Measurements from ENCODE around the gene KIF15. TPM values are rescaled to one million over a fixed set of nuclear protein-coding genes. Genes with fewer than 3 reads are reported as not detected.

Gene KIF15, protein sequence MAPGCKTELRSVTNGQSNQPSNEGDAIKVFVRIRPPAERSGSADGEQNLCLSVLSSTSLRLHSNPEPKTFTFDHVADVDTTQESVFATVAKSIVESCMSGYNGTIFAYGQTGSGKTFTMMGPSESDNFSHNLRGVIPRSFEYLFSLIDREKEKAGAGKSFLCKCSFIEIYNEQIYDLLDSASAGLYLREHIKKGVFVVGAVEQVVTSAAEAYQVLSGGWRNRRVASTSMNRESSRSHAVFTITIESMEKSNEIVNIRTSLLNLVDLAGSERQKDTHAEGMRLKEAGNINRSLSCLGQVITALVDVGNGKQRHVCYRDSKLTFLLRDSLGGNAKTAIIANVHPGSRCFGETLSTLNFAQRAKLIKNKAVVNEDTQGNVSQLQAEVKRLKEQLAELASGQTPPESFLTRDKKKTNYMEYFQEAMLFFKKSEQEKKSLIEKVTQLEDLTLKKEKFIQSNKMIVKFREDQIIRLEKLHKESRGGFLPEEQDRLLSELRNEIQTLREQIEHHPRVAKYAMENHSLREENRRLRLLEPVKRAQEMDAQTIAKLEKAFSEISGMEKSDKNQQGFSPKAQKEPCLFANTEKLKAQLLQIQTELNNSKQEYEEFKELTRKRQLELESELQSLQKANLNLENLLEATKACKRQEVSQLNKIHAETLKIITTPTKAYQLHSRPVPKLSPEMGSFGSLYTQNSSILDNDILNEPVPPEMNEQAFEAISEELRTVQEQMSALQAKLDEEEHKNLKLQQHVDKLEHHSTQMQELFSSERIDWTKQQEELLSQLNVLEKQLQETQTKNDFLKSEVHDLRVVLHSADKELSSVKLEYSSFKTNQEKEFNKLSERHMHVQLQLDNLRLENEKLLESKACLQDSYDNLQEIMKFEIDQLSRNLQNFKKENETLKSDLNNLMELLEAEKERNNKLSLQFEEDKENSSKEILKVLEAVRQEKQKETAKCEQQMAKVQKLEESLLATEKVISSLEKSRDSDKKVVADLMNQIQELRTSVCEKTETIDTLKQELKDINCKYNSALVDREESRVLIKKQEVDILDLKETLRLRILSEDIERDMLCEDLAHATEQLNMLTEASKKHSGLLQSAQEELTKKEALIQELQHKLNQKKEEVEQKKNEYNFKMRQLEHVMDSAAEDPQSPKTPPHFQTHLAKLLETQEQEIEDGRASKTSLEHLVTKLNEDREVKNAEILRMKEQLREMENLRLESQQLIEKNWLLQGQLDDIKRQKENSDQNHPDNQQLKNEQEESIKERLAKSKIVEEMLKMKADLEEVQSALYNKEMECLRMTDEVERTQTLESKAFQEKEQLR (N-terminal part only)
- under 1 TPM; 0.19 to 0.65 TPM for total RNA-seq
- long read RNA-seq, donor 1, partial matches to known transcripts, result 0 of 2 reads
- long read RNA-seq, donor 1, other reads (novel, unspliced or antisense), result 2 of 2 reads
- long read RNA-seq, donor 2, partial matches to known transcripts, result 0 of 2 reads
- long read RNA-seq, donor 2, other reads (novel, unspliced or antisense), result 2 of 2 reads

DNA sequence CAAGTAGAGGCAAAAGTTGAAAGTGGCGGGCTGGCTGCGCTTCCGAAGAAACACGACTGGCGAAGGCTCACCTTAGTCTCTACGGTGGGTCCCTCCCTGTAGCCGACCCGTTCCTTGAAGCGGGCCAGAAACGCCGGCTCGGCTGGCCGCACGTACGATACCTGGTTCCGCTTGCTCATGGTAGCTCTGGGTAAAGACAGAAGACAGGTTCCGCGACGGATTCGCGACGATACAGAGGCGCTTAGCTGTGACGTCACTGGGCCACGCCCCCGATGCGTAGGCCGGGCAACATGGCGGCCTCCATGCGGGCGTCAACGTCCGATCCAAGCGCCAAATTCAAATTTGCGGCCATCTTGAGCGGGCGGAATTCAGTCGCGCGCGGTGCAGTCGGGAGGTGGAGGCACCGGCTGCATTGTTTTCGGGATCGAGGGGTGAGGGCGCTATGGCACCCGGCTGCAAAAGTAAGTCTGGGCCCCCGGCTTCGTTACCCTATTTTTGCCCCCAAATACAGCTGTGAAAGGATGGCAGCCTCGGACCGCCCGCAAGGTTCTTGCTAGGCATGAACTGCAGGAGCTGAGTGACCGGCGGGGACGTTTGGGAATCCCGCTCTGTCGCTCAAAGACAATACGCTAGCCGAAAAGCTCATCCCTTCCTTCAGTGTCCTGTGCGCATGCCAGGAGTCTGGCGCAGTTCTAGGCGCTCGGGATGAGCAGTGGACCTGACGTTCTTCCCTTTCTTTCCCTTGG is at the start of gene KIF15, which contains the start of gene KIAA1143:
TSS of gene KIF15 (plus strand) at position 371 of the 746 bp plus-strand sequence. CDS start at position 443, 72 bp downstream.
TSS of gene KIAA1143 (minus strand) at position 196 of the 746 bp plus-strand sequence. CDS start at position 179, 17 bp downstream.
- intact Hi-C loops (cut with DNase I), result no loop called here

DNA sequence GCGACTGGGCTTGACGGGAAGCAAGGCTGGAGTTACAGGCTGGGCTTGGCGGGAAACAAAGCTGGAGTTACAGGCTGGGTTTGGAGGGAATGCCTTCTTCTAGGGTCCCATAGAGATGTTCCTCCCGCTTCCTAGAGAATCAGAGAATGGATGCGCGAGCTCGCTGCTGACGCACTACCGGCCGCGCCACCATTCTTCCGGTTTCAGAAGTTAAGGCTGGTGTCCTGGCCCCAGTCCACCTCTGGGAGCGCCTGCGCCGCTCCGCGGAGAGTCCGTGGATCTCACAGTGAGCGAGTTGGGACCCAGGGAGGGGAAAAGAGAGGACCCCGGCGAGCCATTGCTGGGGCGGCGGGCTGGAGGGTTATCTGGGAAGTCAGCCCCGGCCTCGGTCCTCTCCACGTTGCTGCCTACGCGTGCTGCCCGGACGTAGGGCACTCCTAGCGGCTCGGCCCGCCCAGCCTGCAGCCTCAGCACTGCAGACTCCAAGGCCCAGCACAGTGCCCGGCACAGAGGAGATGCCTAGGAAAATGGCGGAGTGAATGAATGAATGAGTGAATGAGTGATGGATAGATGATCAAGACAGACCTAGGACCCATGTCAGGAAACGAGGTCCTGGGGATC is 49.0 kb upstream of the KIF15 start, which contains the start of gene ZNF502:
TSS of gene ZNF502 (plus strand) at position 206 of the 621 bp plus-strand sequence. CDS start 7,602 bp downstream, outside the sequence.
- peak; percentile 97 for DNase-seq (ENCODE audit: low spot score)

More for the DNA sequence above, at the start of gene KIF15, which contains the start of gene KIAA1143:
- peak; percentile 99 for DNase-seq (ENCODE audit: low spot score)

DNA sequence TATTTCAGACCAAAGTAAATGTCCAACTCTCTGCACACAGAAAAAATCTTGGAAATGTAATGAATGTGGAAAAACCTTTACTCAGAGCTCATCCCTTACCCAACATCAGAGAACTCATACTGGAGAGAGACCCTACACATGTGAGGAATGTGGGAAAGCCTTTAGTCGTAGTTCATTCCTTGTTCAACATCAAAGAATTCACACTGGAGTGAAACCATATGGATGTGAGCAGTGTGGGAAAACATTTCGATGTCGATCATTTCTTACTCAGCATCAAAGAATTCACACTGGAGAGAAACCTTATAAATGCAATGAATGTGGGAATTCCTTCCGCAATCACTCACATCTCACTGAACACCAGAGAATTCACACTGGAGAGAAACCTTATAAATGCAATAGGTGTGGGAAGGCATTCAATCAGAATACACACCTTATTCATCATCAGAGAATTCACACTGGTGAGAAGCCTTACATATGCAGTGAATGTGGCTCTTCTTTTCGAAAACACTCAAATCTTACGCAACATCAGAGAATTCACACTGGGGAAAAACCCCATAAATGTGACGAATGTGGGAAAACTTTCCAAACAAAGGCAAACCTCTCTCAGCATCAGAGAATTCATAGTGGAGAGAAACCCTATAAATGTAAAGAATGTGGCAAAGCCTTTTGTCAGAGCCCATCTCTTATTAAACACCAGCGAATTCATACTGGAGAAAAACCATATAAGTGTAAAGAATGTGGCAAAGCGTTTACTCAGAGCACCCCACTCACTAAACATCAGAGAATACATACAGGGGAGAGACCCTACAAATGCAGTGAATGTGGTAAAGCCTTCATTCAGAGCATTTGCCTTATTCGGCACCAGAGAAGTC is 40.1 kb upstream of the KIF15 start:
- no peak for DNase-seq (ENCODE audit: low spot score)
- intact Hi-C loops (cut with DNase I), result no loop called here

More for the DNA sequence above, 49.0 kb upstream of the KIF15 start, which contains the start of gene ZNF502:
- intact Hi-C loops (cut with DNase I), result no loop called here

DNA sequence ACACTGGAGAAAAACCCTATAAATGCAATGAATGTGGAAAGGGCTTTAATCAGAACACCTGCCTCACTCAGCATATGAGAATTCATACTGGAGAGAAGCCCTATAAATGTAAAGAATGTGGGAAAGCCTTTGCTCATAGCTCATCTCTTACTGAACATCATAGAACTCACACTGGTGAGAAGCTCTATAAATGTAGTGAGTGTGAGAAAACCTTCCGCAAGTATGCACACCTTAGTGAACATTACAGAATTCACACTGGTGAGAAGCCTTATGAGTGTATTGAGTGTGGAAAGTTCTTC is 39.5 kb upstream of the KIF15 start:
- intact Hi-C loops (cut with DNase I), result no loop called here
- DNase-seq (ENCODE audit: low spot score), result no peak

DNA sequence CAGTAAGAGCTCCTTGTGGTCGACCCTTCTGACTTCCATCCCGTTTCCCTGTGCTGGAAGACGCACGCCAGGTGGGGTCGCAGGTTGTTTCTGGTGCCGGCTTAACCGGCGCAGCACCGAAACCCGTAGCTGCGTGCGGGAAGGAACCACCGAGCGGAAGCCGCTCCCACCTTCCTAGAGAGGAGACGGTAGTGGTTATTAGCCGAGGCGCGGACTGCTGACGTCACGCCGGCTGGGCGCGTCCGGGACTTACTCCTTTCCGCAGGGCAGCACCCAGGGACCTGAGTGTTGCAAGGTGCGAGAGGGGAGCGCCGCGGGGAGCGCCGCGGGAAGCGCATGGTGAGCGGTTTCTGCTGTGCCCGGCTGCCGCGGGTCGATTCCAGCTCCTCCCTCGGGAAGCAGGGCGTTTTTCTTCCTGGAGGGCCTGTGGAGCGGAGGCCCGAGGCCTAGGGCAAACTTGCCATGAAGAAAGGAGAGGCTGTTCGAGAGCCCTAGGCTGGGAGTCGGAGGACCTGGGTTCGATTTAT is 32.1 kb upstream of the KIF15 start, which contains the start of gene ZNF501:
TSS of gene ZNF501 (plus strand) at position 252 of the 527 bp plus-strand sequence. CDS start 4,787 bp downstream, outside the sequence.
- intact Hi-C loops (cut with DNase I), result no loop called here
- DNase-seq (ENCODE audit: low spot score), result peak; percentile 98

DNA sequence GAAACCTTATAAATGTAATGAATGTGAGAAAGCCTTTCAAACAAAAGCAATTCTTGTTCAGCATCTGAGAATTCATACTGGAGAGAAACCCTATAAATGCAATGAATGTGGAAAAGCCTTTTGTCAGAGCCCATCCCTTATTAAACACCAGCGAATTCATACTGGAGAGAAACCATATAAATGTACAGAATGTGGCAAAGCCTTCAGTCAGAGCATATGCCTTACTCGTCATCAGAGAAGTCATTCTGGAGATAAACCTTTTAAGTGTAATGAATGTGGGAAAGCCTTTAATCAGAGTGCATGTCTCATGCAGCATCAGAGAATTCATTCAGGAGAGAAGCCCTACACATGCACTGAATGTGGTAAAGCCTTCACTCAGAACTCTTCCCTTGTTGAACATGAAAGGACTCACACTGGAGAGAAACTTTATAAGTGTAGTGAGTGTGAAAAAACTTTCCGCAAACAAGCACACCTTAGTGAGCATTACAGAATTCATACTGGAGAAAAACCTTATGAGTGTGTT is 26.9 kb upstream of the KIF15 start:
- intact Hi-C loops (cut with DNase I), result no loop called here
- DNase-seq (ENCODE audit: low spot score), result no peak

DNA sequence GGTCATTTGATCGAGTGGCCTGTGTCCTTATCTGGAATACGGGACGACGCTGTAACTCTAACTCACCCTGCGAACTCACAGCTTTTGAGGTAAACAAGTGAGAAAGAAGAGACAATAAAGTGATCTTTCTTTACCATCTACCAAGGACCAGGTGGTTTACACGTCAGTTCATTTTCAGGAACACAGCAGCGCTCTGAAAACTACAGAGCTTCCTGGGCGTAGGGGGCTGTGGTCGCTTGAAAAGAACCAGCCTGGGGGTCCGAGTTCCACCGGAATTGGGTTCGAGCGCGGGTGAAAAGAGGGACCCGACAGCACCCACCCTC is 532 bp upstream of the KIF15 start:
- intact Hi-C loops (cut with DNase I), result no loop called here
- DNase-seq (ENCODE audit: low spot score), result no peak

DNA sequence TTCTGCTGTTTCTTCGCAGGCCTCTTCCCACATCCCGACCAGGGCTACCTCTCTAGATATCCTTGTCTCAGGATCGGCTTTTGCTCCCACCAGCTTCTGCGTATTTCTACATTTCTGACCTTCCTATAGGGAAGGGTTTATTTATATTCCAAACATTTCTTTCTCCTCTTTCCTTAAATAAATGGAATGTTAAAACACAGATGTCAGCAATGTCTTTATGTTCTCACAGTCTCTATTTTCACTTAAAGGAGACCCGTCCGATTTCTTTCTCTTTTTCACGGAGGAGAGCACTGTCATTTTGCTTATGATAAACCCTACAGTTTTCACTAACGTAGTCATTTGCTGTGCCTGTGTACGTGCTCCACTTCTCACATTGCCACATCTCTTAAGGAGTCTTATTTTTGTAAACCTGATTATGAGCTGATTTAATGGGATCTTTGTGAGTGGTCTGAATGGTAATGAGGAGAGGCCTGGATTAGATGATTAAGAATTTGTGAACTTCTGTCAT is 630 bp downstream of the KIF15 start:
- intact Hi-C loops (cut with DNase I), result no loop called here
- no peak for DNase-seq (ENCODE audit: low spot score)

DNA sequence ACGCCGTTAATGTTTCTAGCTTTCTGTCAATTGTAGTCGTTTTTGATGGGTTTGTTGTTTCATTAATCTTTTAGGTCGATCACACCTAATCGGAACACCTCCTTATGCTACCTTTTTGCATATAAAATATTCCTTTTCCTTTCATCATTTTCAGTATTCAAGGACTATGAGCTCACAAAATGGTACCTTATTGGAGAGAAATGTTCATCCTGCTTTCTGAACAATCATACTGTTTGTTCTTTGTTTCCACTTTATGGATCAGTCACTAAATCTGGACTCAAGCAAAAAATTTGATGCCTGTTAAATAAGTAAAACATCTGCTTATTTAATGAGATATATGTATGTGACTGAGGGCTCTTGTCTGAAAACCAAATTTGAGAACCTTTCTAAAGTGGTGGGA is 1.1 kb downstream of the KIF15 start:
- intact Hi-C loops (cut with DNase I), result no loop called here
- no peak for DNase-seq (ENCODE audit: low spot score)

DNA sequence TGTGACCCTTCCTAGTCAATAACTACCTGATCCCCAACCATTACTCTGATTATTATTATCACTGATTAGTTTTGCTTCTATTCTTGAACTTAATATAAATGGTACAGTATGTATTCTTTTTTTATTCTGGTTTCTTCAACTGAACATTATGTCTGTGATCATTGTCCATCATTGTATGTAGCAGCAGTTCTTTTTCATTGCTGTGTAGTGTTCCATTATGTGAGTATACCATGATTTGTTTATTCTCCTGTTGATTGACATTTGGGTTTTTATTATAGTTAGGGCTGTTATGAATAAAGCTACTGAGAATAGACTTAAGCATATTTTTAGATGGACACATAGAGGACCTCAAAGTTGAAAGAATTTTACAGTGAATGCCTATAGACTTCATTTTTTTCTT is 2.7 kb downstream of the KIF15 start:
- intact Hi-C loops (cut with DNase I), result no loop called here

DNA sequence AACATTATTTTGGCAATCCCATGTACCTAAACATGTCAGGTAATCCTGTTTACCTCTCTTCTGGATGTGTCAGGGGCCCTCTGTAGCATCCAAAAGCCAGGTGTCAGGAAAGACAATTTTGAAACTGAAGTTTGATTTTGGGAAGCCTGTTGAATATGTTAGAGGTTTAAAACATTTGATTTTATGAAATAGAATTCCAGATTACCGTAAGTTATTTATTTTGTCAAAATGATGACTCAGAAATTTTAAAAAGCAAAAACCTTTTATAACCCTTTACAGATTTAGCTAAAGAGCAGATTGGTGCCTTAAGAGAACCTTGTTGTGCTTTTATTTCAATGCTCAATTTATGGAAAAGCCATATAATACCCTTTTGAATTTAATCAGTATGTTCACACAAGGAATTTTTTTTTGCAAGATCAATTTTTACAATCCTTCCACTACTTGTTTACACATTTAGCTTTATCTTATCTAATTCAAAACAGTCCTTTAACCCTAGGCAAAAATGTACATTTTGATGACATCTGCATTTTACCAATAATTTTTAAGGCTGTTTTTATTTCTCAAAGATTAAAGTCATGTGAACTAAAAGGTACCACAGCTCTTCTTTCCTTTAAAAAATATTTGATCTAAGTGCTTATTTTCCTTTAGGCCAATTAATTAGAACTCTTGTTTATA is 10.0 kb downstream of the KIF15 start:
- intact Hi-C loops (cut with DNase I), result no loop called here
- no peak for DNase-seq (ENCODE audit: low spot score)

More for the DNA sequence above, 2.7 kb downstream of the KIF15 start:
- no peak for DNase-seq (ENCODE audit: low spot score)

DNA sequence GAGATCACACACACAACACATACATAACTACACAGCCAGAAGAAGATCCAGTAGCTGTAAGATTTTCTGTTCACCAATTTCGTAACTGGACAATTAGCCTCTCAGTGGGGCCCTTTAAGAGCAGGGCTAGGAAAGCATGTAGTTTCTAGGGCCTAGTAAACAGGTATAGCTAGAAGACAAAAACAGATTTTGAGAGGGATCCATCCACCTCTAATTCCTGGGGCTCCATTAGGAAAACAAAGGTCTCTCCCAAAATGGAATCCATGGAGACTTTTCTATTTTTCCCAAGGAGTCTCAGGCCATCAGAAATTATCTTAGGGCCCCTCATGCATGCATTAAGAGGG is 10.5 kb downstream of the KIF15 start:
- no peak for DNase-seq (ENCODE audit: low spot score)
- intact Hi-C loops (cut with DNase I), result no loop called here

DNA sequence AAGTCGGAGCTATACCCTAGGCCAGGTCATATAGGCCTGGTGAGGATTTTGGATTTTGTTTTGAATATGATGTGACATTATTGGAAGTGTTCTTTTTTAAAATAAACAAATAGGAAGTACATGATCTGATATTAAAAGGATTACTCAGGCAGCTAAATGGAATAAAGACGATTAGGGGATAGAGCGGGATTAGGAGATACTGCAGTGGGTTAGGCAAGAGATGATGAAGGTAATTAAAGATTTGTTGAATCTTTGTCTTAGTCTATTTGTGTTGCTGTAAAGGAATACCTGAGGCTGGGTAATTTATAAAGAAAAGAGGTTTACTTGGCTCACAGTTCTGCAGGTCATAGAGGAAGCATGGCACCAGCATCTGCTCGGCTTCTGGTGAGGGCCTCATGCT is 21.3 kb downstream of the KIF15 start:
- DNase-seq (ENCODE audit: low spot score), result no peak
- intact Hi-C loops (cut with DNase I), result no loop called here

DNA sequence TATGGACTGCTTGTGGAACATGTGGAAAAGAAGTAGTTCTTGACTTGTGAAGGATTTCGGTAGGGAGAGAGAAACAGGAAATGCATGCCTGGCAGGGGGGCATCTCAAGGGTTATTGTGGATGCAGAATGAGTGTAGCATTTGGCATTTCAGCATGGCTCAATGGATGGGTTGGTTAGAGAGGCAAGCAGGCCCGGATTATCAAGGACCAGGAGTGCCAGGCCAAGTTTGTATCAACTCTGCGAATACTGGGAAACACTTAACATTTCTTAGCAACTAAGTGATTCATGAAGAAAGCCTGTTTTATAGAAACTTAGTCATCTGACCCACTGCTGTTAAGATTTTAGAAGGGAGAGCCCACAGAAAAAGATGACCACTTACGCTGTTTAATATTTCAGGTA is 33.6 kb downstream of the KIF15 start:
- no peak for DNase-seq (ENCODE audit: low spot score)
- intact Hi-C loops (cut with DNase I), result no loop called here

DNA sequence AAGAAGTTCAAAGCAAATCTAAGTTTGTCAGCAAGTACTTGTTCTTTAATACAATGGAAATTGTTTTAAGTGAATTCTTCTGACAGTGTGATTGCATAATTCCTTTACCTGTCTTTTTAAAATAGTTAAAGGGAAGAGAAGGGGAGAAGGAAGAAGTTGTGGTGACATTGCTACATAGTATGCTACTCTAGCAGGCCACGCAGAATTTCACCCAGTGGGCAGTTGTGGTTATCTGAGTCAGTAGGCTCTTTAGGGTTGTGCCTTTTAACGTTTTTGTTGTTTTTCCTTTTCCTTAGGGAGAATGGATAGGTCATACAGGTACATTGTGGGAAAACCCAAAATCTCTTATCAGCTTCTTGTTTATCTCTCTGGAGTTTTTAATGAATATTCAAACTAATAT is 40.4 kb downstream of the KIF15 start:
- intact Hi-C loops (cut with DNase I), result no loop called here
- no peak for DNase-seq (ENCODE audit: low spot score)

DNA sequence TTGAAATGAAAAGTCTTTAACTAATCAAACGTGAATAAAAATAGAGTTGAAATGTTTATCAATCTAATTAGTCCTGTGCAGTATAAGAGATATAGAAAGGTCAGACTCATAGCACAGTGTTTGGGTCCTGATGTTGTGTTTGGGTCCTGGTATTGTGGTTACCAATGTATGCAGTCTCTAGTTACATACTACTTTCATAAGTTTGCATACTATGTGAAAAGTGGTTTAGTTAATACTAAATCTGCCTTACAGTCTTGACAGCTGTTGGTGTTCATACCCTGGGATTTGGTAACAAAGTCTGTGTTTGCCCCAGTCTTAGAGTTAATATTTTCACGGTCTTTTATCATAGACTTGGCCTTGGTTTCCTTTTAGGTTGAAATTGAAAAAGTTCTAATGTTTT is 41.7 kb downstream of the KIF15 start:
- intact Hi-C loops (cut with DNase I), result no loop called here
- DNase-seq (ENCODE audit: low spot score), result no peak
